ENCODE measurements around the gene LTBP1.
A peak's percentile ranks its signal among the peaks of the same experiment; 100 is the strongest.

Gene LTBP1

DNA sequence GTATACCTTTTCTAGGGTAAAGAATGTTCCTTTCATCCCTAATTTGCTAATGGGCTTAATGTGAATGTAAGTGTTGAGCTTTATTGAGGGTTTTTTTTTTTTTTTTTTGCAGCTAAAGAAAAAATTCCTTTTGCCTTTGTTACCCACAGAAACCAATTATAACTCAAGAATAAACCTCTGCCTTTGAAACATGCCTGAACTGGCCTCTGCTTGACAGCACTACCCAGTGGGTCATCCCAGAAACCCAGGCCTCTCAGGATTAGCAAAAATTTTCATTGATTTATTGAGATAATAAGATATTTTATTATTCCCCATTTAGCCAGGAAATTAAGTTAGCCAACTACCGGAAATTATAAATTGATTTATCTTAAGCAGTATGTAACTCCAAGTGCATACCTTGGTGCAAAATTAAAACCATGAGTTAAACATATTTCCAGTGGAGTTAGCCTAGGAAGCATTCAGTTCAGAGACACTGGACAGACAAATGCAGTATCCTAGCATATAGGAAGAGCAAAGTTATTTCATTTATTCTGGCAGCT, 462.7 kb downstream of the LTBP1 start:
- DNase-seq: no peak

DNA sequence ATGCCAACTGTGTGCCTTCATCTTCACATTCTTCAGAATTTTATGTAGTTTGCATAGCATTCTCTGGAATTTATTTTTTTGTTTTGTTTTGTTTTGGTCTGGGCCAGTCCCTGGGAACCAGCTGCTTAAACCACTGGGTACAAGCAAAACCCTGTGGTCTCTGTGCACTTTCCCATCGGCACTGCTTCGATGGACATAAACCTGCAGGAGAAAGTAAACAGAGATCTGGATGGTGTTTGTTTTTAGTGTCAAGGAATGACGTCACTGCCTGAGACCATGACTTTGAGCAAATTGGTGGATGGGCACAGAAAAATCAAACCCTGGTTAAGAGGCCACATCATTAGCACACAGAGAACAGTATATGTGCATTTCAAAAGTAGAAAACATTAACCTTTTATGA, 465.0 kb downstream of the LTBP1 start:
- DNase-seq: no peak

DNA sequence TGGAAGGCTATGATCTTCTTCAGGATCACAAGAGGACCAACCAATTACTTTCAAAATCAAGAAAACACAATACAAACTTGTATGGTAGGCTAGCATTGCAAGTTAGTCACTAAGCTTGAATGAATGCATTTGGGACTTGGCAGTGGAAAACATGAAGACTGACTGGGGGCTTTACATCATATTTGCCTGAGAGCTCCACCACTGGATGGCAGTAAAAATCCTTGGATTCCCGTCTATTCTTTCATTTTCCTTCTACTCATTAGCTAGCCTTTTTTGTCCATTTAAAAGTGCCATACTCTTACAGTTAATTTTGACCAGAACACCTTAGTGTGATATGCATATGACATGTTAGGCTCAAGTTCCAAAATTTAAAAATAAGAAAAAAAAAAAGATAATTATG, 466.2 kb downstream of the LTBP1 start:
- DNase-seq: peak in 3 of 56 donors; percentile 3 to 5 (median 4)

DNA sequence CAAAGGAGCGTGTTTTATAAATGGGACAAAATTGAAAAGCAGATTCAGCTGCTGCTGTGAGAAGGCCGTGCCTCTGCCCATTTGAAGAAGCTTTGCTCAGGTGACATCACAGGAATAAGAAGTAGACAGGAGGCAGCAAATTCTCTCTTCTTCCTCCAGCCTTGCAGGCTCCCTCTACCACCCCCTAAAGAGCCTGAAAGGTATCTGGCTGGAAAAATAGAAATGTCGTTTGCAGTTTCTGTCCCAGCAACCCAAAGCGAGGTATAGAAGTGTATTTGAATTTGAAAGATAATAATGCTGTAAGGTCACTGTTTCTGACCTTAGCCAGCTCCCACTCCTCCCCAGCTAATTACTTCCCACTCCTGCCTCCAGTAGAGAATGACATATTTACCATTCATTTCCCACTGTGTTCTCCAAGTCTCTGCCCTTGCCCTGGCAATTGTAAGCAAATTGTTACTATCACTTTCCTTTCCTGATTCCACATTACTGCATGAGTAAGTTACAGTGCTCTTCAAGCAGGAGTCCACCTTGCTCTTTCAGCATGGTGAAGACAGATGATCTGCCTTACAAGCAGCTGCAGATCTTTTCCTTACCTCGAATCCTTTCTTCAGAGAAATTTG, 472.9 kb downstream of the LTBP1 start:
- DNase-seq: no peak

DNA sequence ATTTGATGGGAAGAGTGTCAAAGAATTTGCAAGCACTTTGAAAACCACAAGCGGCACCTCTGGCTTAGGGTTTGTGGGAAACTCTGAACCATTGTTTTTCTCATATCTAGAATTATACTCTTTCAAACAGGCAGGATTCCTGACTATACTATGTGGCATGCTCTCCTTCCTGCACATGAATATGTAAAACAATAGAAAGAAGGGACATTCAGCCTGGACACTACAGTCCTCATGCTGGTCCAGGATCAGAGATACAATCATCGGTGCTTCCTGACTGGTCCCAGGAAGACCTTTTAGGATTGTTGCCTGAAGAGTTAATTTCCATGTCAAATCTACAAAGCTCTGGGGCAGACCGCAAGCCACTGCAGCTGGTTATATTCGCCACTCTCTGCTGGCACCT, 474.0 kb downstream of the LTBP1 start:
- DNase-seq: no peak

DNA sequence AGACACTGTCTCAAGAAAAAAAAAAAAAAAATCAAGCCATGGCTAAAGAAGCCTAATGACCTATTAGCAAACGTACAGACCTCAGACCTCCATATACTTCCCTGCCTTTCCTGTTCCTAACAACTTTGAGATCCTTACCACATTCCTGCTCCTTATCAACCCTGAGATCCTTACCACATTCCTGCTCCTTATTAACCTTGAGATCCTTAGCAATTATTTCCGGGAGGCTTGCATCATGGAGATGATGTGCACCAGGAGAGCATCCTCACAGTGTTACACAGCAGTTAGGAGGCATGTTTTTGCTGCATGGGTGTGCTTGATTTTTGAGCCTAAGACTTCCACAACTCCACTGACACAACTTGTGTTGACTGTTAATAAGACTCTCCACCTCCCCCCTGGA, 475.1 kb downstream of the LTBP1 start:
- no peak for DNase-seq

DNA sequence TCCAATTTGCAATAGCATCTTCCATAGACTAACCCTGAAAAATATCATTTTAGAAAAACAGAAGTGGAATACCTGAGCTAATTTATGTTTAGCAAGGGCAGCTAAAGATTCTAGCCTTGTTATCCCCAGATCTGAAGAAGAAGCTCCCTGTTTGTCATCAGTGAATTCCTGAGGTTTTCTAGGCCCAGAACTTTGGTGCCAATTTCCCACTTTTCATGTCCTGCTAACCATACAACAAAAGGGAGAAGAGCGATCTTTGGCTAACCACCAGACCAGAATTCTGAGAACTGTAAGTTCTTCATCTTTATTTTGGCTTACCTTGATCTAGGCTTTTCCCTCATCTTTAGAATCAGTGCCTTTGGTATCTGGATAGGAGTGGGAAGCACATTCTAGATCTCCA, 478.4 kb downstream of the LTBP1 start:
- DNase-seq: no peak

DNA sequence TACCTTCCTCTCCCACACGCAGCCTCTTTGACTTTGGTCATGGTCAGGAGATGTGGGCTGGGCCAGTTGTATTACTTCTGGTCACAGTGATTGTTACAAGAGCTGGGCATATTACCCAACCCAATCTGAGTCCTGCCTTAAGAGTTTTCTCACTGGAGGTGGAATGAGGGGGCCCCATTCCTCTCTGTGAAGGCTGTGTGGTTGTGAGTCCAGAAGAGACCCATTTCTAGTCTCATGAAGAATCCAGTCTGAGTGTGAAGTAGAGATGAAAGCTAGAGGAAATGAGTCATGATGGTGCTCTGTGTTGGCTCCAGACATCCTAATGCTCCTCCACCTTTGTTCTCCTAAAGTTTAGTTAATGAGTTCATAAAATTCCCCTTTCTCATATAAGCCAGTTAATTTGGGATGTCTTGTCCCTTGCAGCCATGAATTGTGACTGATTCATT, 478.9 kb downstream of the LTBP1 start:
- no peak for DNase-seq

DNA sequence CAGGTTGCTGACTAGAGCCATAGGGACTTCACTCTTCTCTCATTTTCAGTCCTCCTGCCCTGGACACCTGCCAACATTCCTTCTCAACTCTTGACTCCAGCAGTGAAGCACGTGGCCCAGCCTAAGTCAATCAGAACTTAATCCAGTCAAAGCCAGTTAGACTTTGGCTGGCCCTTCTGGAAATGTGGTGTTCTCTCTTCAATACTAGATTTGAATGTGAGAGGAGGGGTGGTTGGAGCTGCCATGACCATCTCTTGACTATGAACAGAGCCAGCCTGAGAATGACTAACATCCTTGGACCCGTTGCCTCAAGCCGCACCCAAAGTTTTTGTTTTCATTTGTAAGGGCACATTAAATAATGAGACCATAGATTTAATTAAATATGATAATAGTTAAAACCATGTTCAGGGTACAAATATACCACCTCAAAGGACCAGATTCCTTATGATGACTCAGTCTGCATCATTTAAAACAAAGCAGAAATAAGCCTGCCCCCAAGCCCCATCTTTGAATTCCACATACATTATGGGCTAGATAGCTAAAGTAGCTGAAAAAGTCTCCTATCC, 480.0 kb downstream of the LTBP1 start:
- DNase-seq: peak in 1 of 56 donors; percentile 2

DNA sequence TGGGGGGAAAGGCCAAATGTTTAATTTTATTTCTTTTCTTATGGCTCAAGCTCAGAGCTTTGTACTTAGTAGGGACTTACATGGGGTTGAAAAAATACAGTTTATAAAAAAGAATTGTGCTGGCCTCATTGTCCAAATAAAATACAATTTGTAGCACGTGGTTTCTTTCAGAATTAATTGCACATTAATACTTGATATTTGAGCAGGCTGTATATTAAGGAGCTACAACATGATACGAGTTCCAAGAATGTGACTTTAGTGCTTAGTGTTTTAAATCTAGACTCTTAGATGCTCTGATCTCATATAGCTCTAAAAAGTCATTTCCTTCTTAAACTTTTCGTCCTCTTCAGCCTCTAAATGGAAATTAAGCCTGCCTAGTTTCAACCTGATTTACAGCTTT, 483.3 kb downstream of the LTBP1 start:
- DNase-seq: no peak

DNA sequence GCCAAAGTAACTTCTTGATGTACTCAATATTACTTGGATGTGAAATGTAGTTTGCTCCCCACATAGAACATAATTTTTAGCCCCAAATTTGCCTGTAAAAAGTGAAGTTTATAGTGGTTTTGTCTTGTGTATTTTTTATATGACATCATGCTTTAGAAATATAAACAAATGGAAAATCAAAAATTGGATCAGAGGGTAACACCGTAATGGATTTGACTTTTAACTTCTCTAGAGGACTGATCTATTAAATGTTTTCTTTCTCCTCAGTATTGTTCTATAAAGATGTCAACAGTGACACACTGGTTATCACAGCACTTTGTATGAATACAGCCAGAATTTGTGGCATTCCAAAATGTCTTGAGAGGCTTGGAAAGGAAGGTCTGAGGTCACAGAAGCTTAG, 484.1 kb downstream of the LTBP1 start:
- DNase-seq: no peak

DNA sequence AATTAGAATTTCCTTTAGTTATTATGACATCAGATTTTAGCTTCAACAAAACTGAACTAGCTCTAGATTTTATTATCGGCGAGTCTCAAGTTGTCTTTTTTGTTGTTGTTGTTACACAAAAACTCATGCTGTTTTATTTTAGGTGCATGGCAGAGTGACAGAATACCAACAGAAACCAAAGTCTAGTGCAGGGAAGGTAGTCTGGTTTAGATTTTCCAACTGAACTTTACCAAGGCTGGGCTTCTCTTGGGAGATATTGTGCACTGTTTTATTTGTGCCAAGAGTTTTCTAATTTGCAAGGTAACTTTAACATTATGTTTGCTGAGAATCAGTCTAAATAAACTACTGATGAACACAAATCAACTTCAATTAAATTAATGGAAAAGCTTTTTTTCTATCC, 486.1 kb downstream of the LTBP1 start:
- DNase-seq: no peak

DNA sequence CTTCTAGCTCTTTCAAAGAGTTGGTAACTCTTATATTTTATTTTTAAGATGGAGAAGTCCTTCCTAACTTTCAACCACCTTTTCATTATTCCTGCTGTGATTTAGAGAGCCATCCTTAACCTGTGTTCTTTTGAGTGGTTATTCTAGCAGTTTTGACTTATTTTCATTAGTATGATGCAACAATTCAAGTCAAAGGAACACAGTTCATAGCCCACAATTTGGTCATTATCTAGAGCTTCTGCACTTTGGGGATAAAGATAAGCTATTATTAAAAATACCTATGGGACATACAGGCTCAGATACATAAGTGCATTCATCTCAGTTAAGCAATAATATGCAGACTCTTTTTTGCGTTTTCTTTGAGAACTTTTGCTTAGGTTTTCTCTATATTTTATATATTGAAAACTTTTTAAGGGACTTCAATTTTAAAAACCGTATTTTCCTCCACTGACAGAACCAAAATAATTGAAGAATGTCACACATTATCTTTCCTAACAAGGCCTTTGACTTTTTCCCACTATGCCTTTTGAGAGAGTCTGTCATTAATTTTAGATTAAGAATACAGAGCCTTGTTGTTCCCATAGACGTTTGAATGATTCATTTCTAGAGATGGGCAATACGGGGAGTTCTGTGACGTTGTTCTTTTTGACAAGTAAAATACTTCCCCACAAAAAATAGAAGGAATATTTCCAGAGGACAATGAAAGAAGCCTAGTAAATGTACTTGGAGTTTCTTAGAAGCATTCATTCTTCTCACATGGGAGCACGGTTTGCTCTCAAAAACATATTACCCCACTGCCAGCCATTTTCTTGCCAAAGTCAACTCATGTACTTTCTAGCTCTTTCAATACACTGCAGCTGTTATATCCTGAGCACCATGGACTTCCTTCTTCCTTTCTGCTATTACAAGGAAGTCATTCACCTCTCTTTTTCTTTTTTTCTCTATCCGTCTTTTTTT, 486.8 kb downstream of the LTBP1 start:
- DNase-seq: no peak

DNA sequence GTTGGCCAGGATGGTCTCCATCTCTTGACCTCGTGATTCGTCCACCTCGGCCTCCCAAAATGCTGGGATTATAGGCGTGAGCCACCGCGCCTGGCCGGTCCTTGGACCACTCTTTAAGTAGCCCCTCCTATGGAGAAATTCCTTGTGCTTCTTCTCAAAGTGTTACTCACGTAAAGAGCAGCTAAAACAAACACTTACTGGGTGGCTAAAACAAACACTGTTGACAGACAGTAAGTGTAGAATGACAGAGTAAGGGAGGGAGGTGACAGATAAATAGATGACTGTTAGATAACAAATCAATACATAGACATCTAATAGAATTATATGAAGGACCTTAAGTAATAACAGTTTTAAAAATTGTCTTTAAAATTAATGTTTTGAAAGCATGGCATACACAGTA, 488.8 kb downstream of the LTBP1 start:
- no peak for DNase-seq

DNA sequence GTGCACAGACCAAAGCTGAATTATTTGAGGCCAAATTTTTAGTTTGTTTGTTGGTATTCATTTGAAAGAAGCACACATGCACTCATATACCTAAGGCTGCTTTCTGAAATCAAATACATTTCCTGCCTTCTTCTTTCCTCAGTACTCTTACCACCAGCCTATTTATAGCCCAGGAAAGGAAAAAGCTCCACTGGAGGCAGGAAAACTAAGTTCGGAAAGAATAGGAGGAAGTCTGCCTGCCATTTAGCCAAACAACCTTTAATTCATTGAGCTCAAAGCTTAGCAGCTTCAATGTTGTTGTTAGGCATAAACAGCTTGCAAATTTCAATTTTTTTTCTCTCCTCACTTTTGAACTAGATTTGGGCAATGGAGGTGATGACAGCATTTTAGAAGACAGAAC, 489.3 kb downstream of the LTBP1 start:
- no peak for DNase-seq

DNA sequence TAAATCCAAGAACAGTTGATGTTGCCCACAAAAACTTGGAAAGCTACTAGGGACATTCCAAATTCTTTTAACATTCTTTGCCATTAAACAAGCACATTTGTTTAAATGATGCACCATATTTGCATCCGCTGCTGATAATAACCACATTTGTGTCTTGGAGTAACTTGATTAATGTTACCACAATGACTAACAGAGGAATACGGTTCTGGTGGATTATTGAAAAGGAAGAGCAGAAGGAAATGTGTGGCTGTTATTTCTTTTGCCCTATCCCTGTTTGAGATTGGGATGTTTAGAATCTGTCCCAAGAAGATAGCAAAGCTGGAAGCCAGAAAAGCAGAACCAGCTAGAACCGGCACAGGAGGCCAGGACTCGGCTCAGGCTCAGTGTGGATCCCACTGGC, 490.5 kb downstream of the LTBP1 start:
- DNase-seq: no peak

DNA sequence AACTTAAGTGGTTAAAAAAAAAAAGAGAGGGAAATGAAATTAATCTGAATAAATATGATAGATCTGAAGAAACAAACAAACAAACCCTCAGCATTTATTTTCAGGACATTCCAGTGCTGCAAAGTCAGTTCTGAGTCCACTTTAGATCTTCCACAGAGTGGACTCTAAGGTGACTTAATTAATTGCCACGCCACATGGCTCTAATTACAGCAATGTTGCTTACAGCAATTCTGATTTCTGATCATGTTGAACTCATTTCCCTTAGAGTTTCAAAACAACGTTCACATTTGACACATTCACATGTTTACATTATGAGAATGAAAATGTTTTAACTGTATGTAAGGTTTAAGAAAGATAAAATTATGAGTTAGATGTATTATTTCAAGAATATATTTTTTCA, 491.1 kb downstream of the LTBP1 start:
- DNase-seq: no peak

DNA sequence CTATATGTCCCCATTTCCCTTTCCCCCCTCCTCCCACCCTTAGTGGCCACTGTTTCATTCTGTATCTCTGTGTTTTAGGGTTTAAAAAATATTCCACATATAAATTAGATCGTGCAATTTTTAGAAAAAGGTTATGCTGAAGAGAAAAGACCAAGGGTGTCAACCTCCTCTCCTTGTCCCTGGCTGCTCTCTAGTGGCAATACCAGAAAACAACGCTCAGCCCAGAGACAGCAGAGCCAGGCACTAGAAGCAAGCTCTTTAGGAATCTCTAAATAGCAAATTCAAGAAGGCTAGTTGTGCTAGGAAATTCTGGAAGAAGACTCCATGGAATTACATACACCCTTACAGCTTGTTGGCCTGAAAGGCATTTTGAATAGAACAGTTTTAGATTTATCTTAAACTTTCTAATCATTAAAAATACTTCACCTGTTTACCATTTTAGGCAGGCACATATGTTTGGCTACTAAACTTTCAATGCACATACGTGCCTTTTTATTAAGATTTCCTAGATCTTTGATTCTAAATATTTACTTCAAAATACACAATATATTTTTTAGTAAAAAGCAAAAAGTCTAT, 494.6 kb downstream of the LTBP1 start:
- peak in 48 of 56 donors; percentile 1 to 75 (median 42) for DNase-seq

DNA sequence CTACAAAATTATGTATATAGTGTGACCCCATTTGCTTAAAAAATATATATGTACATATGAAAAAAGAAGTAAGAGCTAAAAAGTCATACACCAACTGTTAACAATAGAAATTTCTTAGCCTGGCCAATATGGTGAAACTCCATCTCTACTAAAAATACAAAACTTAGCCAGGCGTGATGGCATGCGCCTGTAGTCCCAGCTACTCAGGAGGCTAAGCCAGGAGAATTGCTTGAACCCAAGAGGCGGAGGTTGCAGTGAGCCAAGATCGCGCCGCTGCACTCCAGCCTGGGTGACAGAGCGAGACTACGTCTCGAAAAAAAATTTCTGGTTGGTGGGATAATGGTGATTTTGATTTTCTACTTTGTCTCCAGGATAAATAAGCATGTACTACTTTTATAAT, 495.3 kb downstream of the LTBP1 start:
- DNase-seq: peak in 2 of 56 donors; percentile 3 to 4

DNA sequence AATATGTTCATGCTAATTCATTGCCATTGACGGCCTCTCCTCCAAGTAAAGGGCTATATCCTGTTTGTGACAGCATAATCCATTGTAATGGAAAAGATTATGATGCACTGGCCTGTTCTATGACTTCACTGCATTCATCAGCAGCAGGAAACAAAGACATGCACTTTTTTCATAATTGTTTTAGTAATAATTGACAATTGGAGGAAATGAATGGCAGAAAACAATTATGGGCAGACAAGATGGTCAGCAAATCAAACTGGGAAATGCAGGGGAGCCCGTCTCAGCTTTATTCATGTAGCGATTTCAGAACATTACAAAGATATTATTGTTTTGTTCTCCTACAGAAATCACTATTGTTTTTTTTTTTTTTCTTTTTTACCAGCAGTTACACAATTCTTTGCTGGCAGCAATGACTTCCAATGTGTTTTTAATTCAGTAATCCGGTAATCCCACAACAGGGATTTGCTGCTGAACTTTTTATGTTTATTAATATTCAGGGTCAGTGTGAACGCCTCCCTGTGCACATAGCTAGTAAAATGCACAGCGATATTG, 495.9 kb downstream of the LTBP1 start:
- DNase-seq: peak in 21 of 56 donors; percentile 1 to 59 (median 15)

DNA sequence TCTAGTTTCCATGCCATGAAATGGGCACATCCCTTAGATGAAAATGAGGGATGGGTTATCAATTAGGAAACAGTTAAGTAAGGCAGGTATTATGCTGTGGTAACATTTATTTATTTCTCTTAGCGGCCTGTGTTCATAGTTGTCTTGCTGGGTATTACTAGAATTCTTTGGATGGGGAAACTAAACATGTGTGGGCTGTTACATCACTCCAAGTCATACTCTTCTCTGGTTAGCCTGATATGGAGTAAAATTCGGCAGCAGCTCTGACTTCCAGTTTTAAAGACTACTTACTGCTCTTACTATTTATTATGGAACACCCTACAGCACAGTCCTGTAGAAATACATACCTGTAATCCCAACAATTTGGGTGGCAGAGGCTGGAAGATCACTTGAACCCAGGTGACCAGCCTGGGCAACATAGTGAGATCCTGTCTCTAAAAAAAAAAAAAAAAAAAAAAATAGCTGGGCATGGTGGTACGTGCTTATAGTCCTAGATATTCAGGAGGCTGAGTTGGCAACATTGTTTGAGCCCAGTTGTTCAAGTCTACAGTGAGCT, 496.6 kb downstream of the LTBP1 start:
- DNase-seq: no peak
